PC-9 (cell line): Measurements from ENCODE around the gene SLC35F5. TPM values are rescaled to one million over a fixed set of nuclear protein-coding genes. Genes with fewer than 3 reads are reported as not detected.

ENCODE experiments used
- BruUV-seq: library from RNA; stranded (reverse); fragments of 400-500 nt; replicated peaks from 2 replicates; lab custom pipeline; 2021; lab: Mats Ljungman, UMichigan
- CTCF ChIA-PET: fragments of 300-600 bp; sonication (Branson Sonifier 250); formaldehyde crosslinking; loops from one replicate; lab custom pipeline; 2022; ENCODE audit warnings: antibody characterized with exemption; lab: Charles Lee
- POLR2A ChIA-PET: fragments of 300-600 bp; sonication (Branson Sonifier 250); formaldehyde crosslinking; loops from one replicate; lab custom pipeline; 2022; ENCODE audit warnings: antibody characterized with exemption; ENCODE audit not compliant: unreplicated experiment; lab: Charles Lee
- DNase-seq, 2 experiments: peaks; one replicate each; pipeline versions ENCODE4 v3.0.0 to v3.0.0-alpha.2; 2015 to 2022; ENCODE audit warnings: mixed read lengths in 1 of 2
- H2AFZ ChIP-seq: fragments of 200-600 bp; sonication (generic); 2 replicates; pipeline ENCODE4 v1.8.1; 2017; ENCODE audit warnings: antibody characterized with exemption
- H3F3A ChIP-seq: fragments of 200-600 bp; sonication (generic); 2 replicates; pipeline ENCODE4 v1.8.1; 2017; ENCODE audit warnings: antibody characterized with exemption, mild to moderate bottlenecking, low read depth; ENCODE audit not compliant: insufficient read depth
- H3K27ac ChIP-seq: fragments of 200-600 bp; sonication (generic); 2 replicates; pipeline ENCODE4 v1.6.1; 2016; ENCODE audit warnings: mixed run types
- H3K27me3 ChIP-seq: fragments of 200-600 bp; sonication (generic); 2 replicates; pipeline ENCODE4 v1.6.1; 2016; ENCODE audit warnings: low read depth, mixed run types; ENCODE audit not compliant: insufficient read depth
- H3K36me3 ChIP-seq: fragments of 200-600 bp; sonication (generic); 2 replicates; pipeline ENCODE4 v1.6.1; 2016; ENCODE audit warnings: low read depth, mixed run types
- H3K4me1 ChIP-seq: fragments of 200-600 bp; sonication (generic); replicated peaks from 2 replicates; pipeline ENCODE4 v1.6.1; 2016; ENCODE audit warnings: mixed run types; ENCODE audit not compliant: insufficient read depth
- H3K4me2 ChIP-seq: fragments of 200-600 bp; sonication (generic); 2 replicates; pipeline ENCODE4 v1.6.1; 2017; ENCODE audit warnings: mixed run types
- H3K4me3 ChIP-seq: fragments of 200-600 bp; sonication (generic); 2 replicates; pipeline ENCODE4 v1.6.1; 2016; ENCODE audit warnings: mixed run types
- H3K79me2 ChIP-seq: fragments of 200-600 bp; sonication (generic); 2 replicates; pipeline ENCODE4 v1.6.1; 2017; ENCODE audit warnings: low read depth, mixed run types
- H3K9me2 ChIP-seq: fragments of 200-600 bp; sonication (generic); 2 replicates; pipeline ENCODE4 v1.8.1; 2017; ENCODE audit warnings: mild to moderate bottlenecking; ENCODE audit not compliant: insufficient read depth
- H3K9me3 ChIP-seq: fragments of 200-600 bp; sonication (generic); 2 replicates; pipeline ENCODE4 v1.8.1; 2016; ENCODE audit warnings: low read depth; ENCODE audit not compliant: insufficient read depth
- H4K20me1 ChIP-seq: fragments of 200-600 bp; sonication (generic); 2 replicates; pipeline ENCODE4 v1.8.1; 2017; ENCODE audit not compliant: insufficient read depth
- CTCF ChIP-seq: fragments of 200-600 bp; sonication (generic); conservative IDR thresholded peaks from 2 replicates; pipeline ENCODE4 v1.6.1; 2017; ENCODE audit warnings: mixed run types, antibody characterized with exemption, mild to moderate bottlenecking, moderate library complexity
- EZH2 ChIP-seq: fragments of 200-600 bp; sonication (generic); IDR thresholded peaks from 2 replicates; pipeline ENCODE4 v1.8.0; 2017; ENCODE audit warnings: antibody characterized with exemption, low read depth
- intact Hi-C: fragments of 100-400 bp; cut with micrococcal nuclease; formaldehyde crosslinking; loops from one replicate; pipeline ENCODE4 v1.10.0; 2022; ENCODE audit not compliant: unreplicated experiment
- total RNA-seq: library from RNA; stranded (reverse); gene quantifications from 2 replicates; pipeline ENCODE4 v1.2.3, GENCODE V29; 2021

Gene SLC35F5
- total RNA-seq, 1 experiment from 2014 or later, result 43.5 TPM

GRCh38 chr2:113677330-113677729 is 79.1 kb downstream of the SLC35F5 start:
- Histone ChIP-seq H3K4me3 (no peak overlapping the region), H3K27ac (no peak overlapping the region), H3K9me3 (no peaks in the 10 kb centered on the region), H3F3A (no peaks in the 10 kb centered on the region), H3K27me3 (0 out of 2 replicates have a peak, but pooled peaks cover 3% of the 10 kb centered on the region), H3K79me2 (no peaks in the 10 kb centered on the region), H4K20me1 (no peaks in the 10 kb centered on the region), H3K9me2 (no peaks in the 10 kb centered on the region), H2AFZ (no peak overlapping the region), H3K4me2 (no peak overlapping the region), H3K36me3 (no peaks in the 10 kb centered on the region), H3K4me1 (no peaks in the 10 kb centered on the region)
- intact Hi-C loops, result no loop called here
- no peak for DNase-seq
- no TSS peak for BruUV-seq
- ChIA-PET CTCF (no interaction called here), POLR2A (no interaction called here)
- TF ChIP-seq EZH2 (no peak), CTCF (no peak)

- Histone ChIP-seq H2AFZ (no peak overlapping the region), H3K9me2 (no peaks in the 10 kb centered on the region), H3K27me3 (0 out of 2 replicates have a peak, but pooled peaks cover 3% of the 10 kb centered on the region), H3K4me3 (no peak overlapping the region), H3K36me3 (no peaks in the 10 kb centered on the region), H3K4me2 (no peak overlapping the region), H3K4me1 (no peaks in the 10 kb centered on the region), H3K27ac (no peak overlapping the region), H3K79me2 (no peaks in the 10 kb centered on the region), H3F3A (no peaks in the 10 kb centered on the region), H3K9me3 (no peaks in the 10 kb centered on the region), H4K20me1 (no peaks in the 10 kb centered on the region)
- intact Hi-C loops, result no loop called here
- DNase-seq, result no peak
- POLR2A ChIA-PET, result no interaction called here
- no TSS peak for BruUV-seq
- no peak for TF ChIP-seq CTCF
- TF ChIP-seq EZH2, result no peak
- CTCF ChIA-PET, result no interaction called here
Measured at GRCh38 chr2:113676623-113677266, 79.7 kb downstream of the SLC35F5 start.

- DNase-seq, result no peak
- POLR2A ChIA-PET, result no interaction called here
- no peak overlapping the region for H3K4me2 ChIP-seq
Measured at GRCh38 chr2:113675875-113676274, 80.6 kb downstream of the SLC35F5 start.

More at GRCh38 chr2:113675875-113676274, 80.6 kb downstream of the SLC35F5 start:
- H3K9me3 ChIP-seq, result no peaks in the 10 kb centered on the region
- no peaks in the 10 kb centered on the region for H3K9me2 ChIP-seq
- H3K27me3 ChIP-seq, result 0 out of 2 replicates have a peak, but pooled peaks cover 3% of the 10 kb centered on the region
- TF ChIP-seq CTCF (no peak), EZH2 (no peak)
- no TSS peak for BruUV-seq
- H2AFZ ChIP-seq, result no peak overlapping the region
- intact Hi-C loops, result no loop called here
- no peaks in the 10 kb centered on the region for H3F3A ChIP-seq
- no peak overlapping the region for H3K4me3 ChIP-seq
- no peak overlapping the region for H3K27ac ChIP-seq
- H3K36me3 ChIP-seq, result no peaks in the 10 kb centered on the region
- no peaks in the 10 kb centered on the region for H3K4me1 ChIP-seq
- CTCF ChIA-PET, result no interaction called here
- H3K79me2 ChIP-seq, result no peaks in the 10 kb centered on the region
- H4K20me1 ChIP-seq, result no peaks in the 10 kb centered on the region
